ENCODE results near the gene PACS1.

The PACS1 gene

DNA sequence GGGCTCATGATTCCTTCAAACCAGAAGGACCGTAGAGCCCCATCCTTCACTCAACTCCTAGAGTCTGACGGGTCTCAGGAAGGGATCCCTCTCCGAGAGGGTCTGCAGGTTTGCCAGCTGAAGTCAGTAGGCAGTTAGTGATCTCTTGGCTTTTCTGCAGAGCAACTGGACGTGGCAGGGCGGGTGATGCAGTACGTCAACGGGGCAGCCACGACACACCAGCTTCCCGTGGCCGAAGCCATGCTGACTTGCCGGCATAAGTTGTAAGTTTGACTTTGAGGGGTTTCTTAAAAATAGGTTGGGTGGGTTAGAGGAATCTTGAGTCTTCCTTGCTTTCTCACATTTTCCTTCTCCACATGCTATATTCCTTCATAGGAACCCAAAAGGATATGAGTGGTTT lies 165.1 kb downstream of the PACS1 start:
- H3K27me3 ChIP-seq (ENCODE audit: low read depth, low read length), result no peaks in the 10 kb centered on the region
- no peak overlapping the region for H3K4me2 ChIP-seq (ENCODE audit: low read length)
- H3K4me3 ChIP-seq (ENCODE audit: low read length), result no peak overlapping the region
- no peak overlapping the region for H2AFZ ChIP-seq (ENCODE audit: low read depth, low read length)
- H3K27ac ChIP-seq (ENCODE audit: low read length), result no peak overlapping the region
- TF ChIP-seq, protein P1, sequence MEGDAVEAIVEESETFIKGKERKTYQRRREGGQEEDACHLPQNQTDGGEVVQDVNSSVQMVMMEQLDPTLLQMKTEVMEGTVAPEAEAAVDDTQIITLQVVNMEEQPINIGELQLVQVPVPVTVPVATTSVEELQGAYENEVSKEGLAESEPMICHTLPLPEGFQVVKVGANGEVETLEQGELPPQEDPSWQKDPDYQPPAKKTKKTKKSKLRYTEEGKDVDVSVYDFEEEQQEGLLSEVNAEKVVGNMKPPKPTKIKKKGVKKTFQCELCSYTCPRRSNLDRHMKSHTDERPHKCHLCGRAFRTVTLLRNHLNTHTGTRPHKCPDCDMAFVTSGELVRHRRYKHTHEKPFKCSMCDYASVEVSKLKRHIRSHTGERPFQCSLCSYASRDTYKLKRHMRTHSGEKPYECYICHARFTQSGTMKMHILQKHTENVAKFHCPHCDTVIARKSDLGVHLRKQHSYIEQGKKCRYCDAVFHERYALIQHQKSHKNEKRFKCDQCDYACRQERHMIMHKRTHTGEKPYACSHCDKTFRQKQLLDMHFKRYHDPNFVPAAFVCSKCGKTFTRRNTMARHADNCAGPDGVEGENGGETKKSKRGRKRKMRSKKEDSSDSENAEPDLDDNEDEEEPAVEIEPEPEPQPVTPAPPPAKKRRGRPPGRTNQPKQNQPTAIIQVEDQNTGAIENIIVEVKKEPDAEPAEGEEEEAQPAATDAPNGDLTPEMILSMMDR (IDR thresholded peaks at IDR 0.05; ENCODE audit: low read depth, low read length), result no peak
- no peak for TF ChIP-seq EZH2phosphoT487 (IDR thresholded peaks at IDR 0.05; ENCODE audit: low read depth)
- no peaks in the 10 kb centered on the region for H4K20me1 ChIP-seq (ENCODE audit: insufficient read depth, low read length)
- no peaks in the 10 kb centered on the region for H3K36me3 ChIP-seq (replicated peaks; ENCODE audit: low read depth, low read length)
- H3K9me3 ChIP-seq (ENCODE audit: insufficient read depth, low read length), result no peaks in the 10 kb centered on the region
- no peaks in the 10 kb centered on the region for H3K79me2 ChIP-seq (ENCODE audit: low read length)
- no peak overlapping the region for H3K9ac ChIP-seq (ENCODE audit: low read length)
- no peaks in the 10 kb centered on the region for H3K4me1 ChIP-seq (ENCODE audit: low read length)

DNA sequence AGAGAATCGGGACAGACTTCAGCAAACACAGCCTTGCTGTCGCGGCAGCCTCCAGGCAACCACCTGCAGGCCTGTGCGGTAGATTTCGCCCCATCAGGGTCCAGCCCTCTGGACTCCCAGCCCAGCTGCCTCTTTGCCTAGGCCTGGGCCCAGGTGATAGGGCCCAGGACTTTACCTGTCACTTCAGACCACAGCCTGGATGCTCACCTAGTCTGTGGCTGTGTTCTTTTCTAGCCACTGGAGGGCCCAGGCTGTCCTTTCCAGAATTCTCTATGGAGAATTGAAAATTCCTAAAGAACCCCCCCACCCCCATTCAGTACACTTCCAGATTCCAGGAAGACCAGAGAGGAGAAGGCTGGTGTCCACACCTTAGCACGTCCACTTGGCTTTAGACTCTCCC lies 167.8 kb downstream of the PACS1 start:
- Histone ChIP-seq H3K4me1 (ENCODE audit: low read length) (no peaks in the 10 kb centered on the region), H3K79me2 (ENCODE audit: low read length) (no peaks in the 10 kb centered on the region), H3K36me3 (replicated peaks; ENCODE audit: low read depth, low read length) (no peaks in the 10 kb centered on the region), H3K27ac (ENCODE audit: low read length) (no peak overlapping the region), H3K27me3 (ENCODE audit: low read depth, low read length) (no peaks in the 10 kb centered on the region), H3K9ac (ENCODE audit: low read length) (no peak overlapping the region), H3K9me3 (ENCODE audit: insufficient read depth, low read length) (no peaks in the 10 kb centered on the region), H2AFZ (ENCODE audit: low read depth, low read length) (no peak overlapping the region), H4K20me1 (ENCODE audit: insufficient read depth, low read length) (no peaks in the 10 kb centered on the region), H3K4me2 (ENCODE audit: low read length) (no peak overlapping the region), H3K4me3 (ENCODE audit: low read length) (no peak overlapping the region)
- TF ChIP-seq, protein P1 (IDR thresholded peaks at IDR 0.05; ENCODE audit: low read depth, low read length), result no peak
- TF ChIP-seq EZH2phosphoT487 (IDR thresholded peaks at IDR 0.05; ENCODE audit: low read depth), result no peak

DNA sequence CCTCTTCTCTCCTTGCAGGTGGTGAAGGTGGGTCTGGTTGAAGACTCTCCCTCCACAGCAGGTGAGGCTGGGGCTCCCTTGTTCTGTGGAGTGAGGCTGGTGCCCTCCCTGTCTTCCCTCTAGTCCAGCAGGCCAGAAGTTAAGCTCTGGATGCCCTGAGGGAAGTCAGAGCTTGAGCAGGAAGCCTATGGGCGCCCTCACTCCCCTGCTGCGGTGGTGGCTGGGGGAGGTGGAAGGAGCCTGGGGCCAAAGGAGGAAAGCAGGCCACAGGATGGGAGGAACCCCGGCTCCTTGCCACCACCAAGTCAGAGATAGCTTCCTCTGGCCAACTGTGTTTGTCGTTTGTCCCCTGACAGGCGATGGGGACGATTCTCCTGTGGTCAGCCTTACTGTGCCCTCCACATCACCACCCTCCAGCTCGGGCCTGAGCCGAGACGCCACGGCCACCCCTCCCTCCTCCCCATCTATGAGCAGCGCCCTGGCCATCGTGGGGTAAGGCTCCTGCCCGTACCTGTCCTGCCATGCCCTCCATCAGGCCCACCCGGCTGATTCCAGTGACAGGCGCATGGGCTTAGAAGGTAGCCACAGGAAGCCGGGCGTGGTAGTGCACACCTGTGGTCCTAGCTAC lies 168.8 kb downstream of the PACS1 start:
- Histone ChIP-seq H3K9ac (ENCODE audit: low read length) (no peak overlapping the region), H3K9me3 (ENCODE audit: insufficient read depth, low read length) (no peaks in the 10 kb centered on the region), H3K4me3 (ENCODE audit: low read length) (no peak overlapping the region), H2AFZ (ENCODE audit: low read depth, low read length) (no peak overlapping the region), H3K36me3 (replicated peaks; ENCODE audit: low read depth, low read length) (no peaks in the 10 kb centered on the region), H4K20me1 (ENCODE audit: insufficient read depth, low read length) (no peaks in the 10 kb centered on the region), H3K4me1 (ENCODE audit: low read length) (no peaks in the 10 kb centered on the region), H3K4me2 (ENCODE audit: low read length) (no peak overlapping the region), H3K27me3 (ENCODE audit: low read depth, low read length) (no peaks in the 10 kb centered on the region), H3K79me2 (ENCODE audit: low read length) (no peaks in the 10 kb centered on the region), H3K27ac (ENCODE audit: low read length) (no peak overlapping the region)
- no peak for TF ChIP-seq EZH2phosphoT487 (IDR thresholded peaks at IDR 0.05; ENCODE audit: low read depth)
- TF ChIP-seq, protein P1 (IDR thresholded peaks at IDR 0.05; ENCODE audit: low read depth, low read length), result no peak

DNA sequence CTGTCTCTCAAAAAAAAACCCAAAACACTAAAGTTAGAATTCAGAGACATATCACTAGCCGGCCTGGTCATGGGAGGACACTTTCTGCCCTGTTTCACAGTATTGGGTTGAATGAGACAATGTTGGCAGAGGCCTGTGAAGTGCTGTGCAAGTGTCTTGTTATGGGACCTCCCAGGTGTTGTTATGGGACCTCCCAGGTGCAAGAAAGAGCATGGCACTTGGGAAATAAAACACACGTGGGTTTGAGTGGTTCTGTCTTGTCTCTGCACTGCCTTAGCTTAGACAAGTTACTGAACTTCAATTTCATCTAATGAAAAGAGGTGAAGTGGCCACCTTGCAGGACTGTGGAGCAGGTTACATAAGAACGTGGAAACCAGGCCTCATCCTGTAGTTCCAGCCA lies 169.4 kb downstream of the PACS1 start:
- no peaks in the 10 kb centered on the region for H3K27me3 ChIP-seq (ENCODE audit: low read depth, low read length)
- no peak overlapping the region for H3K4me2 ChIP-seq (ENCODE audit: low read length)
- no peaks in the 10 kb centered on the region for H3K79me2 ChIP-seq (ENCODE audit: low read length)
- no peak overlapping the region for H3K9ac ChIP-seq (ENCODE audit: low read length)
- H3K9me3 ChIP-seq (ENCODE audit: insufficient read depth, low read length), result no peaks in the 10 kb centered on the region
- no peaks in the 10 kb centered on the region for H4K20me1 ChIP-seq (ENCODE audit: insufficient read depth, low read length)
- H2AFZ ChIP-seq (ENCODE audit: low read depth, low read length), result no peak overlapping the region
- H3K36me3 ChIP-seq (replicated peaks; ENCODE audit: low read depth, low read length), result no peaks in the 10 kb centered on the region
- H3K4me1 ChIP-seq (ENCODE audit: low read length), result no peaks in the 10 kb centered on the region
- H3K27ac ChIP-seq (ENCODE audit: low read length), result no peak overlapping the region
- TF ChIP-seq, protein P1 (IDR thresholded peaks at IDR 0.05; ENCODE audit: low read depth, low read length), result no peak
- TF ChIP-seq EZH2phosphoT487 (IDR thresholded peaks at IDR 0.05; ENCODE audit: low read depth), result no peak
- no peak overlapping the region for H3K4me3 ChIP-seq (ENCODE audit: low read length)
